DOHH2 (cell line): ENCODE data around the gene DHRS7B.
"Not testable (repeated sequence)": the region's sequence is repeated elsewhere in the genome, so short reads cannot be mapped to it uniquely, and the experiment has no call there.

Experiments
- CTCF ChIP-seq: fragments of 200-600 bp; sonication (generic); IDR thresholded peaks from one replicate; pipeline ENCODE4 v1.5.1; 2014; ENCODE audit warnings: antibody characterized with exemption, mild to moderate bottlenecking, low read depth, low read length; ENCODE audit not compliant: poor library complexity, severe bottlenecking
- EZH2phosphoT487 ChIP-seq: fragments of 200-600 bp; sonication (generic); IDR thresholded peaks from 2 replicates; pipeline ENCODE4 v1.6.1; 2017; ENCODE audit warnings: borderline replicate concordance, mild to moderate bottlenecking, antibody characterized with exemption, low read length, moderate library complexity, mixed read lengths

GRCh38 chr17:21192414-21192813 is 65.7 kb downstream of the DHRS7B start:
- TF ChIP-seq CTCF, EZH2phosphoT487: not testable (repeated sequence)
